GM18508 (cell line): Measurements from ENCODE around the gene CLCC1.

Experiments
- ATAC-seq: cut with Tn5 transposase; IDR thresholded peaks from one replicate; pipeline ENCODE4 v1.9.1; 2021; ENCODE audit warnings: moderate number of reproducible peaks; ENCODE audit not compliant: insufficient read depth, unreplicated experiment

The CLCC1 gene

GRCh38 chr1:108925920-108926319 lies 37.4 kb downstream of the CLCC1 start:
- no peak for ATAC-seq

- no peak for ATAC-seq
Observed at GRCh38 chr1:108916788-108917187, 46.5 kb downstream of the CLCC1 start.
